NCI-H2227 (cell line): ENCODE measurements around the gene ATRX.
"Not testable (repeated sequence)": the region's sequence is repeated elsewhere in the genome, so short reads cannot be mapped to it uniquely, and the experiment has no call there.

Source experiments
- DNase-seq: peaks from one replicate; lab custom pipeline; 2025; ENCODE audit not compliant: unreplicated experiment; lab: John Stamatoyannopoulos, UW

Gene ATRX

DNA sequence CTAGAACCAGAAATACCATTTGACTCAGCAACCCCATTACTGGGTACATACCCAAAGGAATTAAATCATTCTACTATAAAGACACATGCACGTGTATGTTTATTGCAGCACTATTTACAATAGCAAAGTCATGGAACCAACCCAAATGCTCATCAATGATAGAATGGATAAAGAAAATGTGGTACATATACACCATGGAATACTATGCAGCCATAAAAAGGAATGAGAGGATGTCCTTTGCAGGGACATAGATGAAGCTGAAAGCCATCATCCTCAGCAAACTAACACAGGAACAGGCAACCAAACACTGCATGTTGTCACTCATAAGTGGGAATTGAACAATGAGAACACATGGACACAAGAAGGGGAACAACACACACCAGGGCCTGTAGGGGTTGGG lies 285.9 kb downstream of the ATRX start:
- DNase-seq = not testable (repeated sequence)

- peak; percentile 83 for DNase-seq
These were observed 292.1 kb downstream of the ATRX start for GRCh38 chrX:77493677-77494553.

DNA sequence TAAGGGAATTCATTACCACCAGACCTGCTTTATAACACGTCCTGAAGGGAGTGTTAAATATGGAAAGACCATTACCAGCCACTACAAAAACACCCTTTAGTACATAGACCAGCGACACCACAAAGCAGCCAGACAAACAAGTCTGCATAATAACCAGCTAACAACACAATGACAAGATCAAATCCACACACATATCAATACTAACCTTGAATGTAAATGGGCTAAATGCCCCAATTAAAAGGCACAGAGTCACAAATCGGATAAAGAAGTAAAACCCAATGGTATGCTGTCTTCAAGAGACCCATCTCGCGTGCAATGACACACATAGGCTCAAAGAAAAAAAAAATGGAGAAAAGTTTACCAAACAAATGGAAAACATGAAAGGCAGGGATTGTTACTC lies 302.0 kb downstream of the ATRX start:
- DNase-seq = no peak

GRCh38 chrX:77455437-77455836 lies 330.6 kb downstream of the ATRX start:
- no peak for DNase-seq
